HG02970 (cell line): ENCODE results near the gene MPI.
A peak's percentile ranks its signal among the peaks of the same experiment; 100 is the strongest.

Experiments used
- ATAC-seq: cut with Tn5 transposase; IDR thresholded peaks from one replicate; pipeline ENCODE4 v1.9.1; 2021; ENCODE audit warnings: mild to moderate bottlenecking, moderate library complexity, moderate number of reproducible peaks; ENCODE audit not compliant: unreplicated experiment, low FRiP score

MPI gene, protein sequence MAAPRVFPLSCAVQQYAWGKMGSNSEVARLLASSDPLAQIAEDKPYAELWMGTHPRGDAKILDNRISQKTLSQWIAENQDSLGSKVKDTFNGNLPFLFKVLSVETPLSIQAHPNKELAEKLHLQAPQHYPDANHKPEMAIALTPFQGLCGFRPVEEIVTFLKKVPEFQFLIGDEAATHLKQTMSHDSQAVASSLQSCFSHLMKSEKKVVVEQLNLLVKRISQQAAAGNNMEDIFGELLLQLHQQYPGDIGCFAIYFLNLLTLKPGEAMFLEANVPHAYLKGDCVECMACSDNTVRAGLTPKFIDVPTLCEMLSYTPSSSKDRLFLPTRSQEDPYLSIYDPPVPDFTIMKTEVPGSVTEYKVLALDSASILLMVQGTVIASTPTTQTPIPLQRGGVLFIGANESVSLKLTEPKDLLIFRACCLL

DNA sequence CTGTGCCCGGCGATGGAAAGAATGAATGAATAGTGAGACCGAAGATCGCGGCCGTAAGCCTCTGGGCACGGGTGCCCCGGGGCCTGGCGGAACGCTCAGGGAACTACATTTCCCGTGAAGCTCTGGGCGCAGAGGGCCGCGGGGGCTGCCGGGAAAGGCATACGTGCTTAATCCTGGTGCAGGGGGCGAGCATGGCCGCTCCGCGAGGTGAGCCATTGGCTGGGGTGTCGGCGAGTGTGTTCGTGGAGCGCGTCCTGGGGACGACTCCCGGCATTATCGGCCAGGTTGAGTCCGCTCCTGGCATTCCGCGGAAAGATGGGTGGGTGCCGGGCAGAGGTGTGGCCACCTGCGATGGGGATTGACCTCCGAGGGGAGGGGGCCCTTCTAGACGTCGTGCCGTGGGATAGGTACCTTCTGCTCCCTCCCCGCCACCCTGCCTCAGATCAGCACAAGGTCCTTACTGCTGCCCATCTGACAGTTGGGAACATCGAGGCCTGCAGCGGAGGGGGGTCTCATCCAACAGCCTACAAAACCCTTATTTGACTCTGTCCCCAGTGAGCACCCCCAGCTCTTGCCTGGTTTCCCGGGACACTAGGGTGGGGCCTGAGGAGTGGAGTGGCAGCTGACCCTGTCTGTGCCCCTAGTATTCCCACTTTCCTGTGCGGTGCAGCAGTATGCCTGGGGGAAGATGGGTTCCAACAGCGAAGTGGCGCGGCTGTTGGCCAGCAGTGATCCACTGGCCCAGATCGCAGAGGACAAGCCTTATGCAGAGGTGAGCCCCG is at the start of gene MPI:
Gene MPI, plus strand, starts transcription at position 160 of the 782 bp plus-strand sequence. Its CDS starts 32 bp downstream, at position 192.
- ATAC-seq: peak; percentile 87

- no peak for ATAC-seq
Measured at GRCh38 chr15:74840851-74841775, 48.7 kb upstream of the MPI start.

- no peak for ATAC-seq
Measured at GRCh38 chr15:74841891-74842373, 47.9 kb upstream of the MPI start.

GRCh38 chr15:74842581-74843444 is 47.0 kb upstream of the MPI start, which contains the start of gene ULK3:
Gene ULK3, minus strand, starts transcription at chr15:74843156. Its CDS starts 51 bp downstream, at chr15:74843105.
- peak; percentile 86 for ATAC-seq

GRCh38 chr15:74843445-74843828 is 46.4 kb upstream of the MPI start:
- no peak for ATAC-seq

DNA sequence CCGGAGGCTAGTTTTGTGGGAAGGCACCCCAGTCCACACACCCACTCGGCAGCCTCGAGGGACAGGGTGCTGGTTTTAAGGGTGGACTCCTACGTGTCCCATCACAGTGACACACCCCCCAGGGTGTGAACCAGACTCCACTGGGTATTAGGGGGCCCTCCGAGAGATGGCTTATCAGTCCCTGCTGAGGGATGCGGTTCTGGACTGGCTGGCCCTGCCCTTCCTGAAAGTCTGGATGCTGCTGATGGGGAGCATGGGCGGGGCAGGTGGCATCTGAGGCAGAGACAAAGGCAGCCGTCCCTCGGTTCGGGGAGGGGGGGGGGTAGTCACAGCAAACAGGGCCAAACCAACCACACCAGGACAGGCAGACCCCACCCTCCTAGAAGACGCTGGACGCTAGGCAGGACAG is 45.9 kb upstream of the MPI start:
- ATAC-seq: no peak

DNA sequence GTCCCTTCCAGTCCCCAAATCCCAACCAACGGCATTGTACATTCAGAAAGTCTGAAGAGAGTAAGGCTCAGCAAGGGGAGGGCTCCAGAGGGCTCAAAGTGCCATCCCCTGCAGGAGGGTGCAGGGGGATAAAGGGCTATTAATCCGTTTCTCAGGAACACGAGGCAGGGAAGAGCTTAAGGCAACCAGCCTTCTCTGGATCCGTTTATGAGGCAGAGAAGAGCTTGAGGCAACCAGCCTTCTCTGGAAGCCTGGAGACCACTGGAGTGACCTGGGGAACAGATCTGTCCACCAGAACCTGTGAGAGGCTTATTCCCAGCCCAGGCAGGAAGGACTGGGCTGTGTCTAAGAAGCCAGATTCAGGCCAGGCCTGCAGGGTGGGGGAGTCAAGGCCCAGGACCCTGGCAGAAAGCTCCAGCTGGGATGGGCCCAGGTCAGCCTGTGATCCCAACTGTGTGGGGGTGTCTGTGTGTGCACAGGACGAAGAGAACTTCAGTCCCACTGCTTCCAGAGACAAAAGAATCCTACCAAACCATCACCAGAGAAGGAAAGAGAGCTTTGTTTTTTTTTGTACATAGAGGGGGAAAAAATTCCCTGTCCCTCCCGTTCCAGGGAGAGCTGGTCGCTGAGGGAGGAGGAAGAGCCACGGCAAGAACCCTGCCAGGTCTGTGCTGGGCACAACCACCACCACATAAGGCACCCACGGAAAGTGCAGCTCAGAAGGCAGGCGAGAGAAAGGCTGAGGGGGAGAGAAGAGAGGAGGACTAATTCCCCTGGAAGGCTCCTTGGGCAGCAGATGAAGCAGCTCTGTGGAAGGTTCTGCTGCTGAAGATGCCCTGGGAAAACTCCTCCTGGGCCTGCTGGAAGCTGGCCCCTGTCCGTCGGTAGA is 45.3 kb upstream of the MPI start:
- no peak for ATAC-seq

GRCh38 chr15:74845208-74845568 is 44.7 kb upstream of the MPI start:
- no peak for ATAC-seq

DNA sequence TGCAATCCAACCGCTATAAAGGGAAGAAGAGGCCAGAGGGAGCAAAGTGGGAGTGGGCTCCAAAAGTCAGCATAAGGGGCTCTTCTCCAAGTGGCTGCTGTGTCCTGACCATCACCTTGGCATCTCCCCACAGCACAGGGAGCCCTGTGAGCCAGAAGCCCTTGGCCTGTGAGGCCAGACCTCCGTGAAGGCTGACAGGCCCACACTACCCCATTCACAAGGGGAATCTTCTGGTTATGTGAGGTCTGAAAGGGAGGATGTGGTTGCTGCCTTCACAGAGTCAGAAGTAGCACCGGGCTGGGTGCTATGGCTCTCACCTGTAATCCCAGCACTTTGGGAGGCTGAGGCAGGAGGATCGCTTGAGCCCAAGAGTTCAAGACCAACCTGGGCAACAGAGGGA is 44.3 kb upstream of the MPI start:
- ATAC-seq: no peak

- no peak for ATAC-seq
Measured at GRCh38 chr15:74847432-74847831, 42.4 kb upstream of the MPI start.

DNA sequence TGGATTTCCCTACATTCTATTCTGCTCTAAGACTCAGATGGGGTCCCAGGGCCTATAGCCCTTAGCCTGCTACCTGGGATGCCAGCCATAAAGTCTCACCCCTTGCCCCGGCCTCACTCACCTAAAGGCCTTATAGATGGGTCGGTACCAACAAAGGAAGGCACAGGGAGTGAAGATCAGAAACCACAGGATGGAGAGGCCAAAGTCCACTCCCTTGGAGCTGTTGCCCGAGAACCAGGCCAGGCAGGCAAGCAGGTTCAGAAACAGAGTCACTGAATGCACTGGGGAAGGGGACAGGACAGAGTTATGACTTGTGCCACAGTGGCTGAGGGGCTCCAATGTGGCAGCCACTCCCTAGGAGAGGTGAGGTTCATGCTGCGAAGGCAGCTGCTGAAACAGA is 39.4 kb upstream of the MPI start:
- no peak for ATAC-seq

DNA sequence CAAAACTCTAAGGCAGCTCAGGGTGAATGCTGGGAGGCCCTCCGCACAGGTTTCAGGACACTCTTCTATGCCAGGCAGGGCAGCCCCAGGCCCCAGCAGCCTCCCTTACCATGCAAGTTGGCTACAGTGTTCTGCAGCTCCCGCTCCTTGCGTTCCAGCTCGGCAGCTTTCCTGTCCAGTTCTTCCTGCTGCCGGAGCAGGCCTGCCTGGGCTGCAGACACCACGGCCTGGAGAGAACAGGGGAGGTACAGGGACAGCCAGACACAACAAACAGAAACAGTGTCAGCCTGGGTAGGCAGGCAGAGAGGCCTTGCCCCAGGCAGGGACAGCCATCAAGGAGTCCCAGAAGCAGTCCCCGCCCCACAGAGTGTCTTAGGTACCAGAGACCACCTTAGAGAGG is 37.9 kb upstream of the MPI start:
- no peak for ATAC-seq

GRCh38 chr15:74854453-74855022 is 35.3 kb upstream of the MPI start:
- no peak for ATAC-seq

GRCh38 chr15:74855857-74856256 is 34.0 kb upstream of the MPI start:
- ATAC-seq: no peak

DNA sequence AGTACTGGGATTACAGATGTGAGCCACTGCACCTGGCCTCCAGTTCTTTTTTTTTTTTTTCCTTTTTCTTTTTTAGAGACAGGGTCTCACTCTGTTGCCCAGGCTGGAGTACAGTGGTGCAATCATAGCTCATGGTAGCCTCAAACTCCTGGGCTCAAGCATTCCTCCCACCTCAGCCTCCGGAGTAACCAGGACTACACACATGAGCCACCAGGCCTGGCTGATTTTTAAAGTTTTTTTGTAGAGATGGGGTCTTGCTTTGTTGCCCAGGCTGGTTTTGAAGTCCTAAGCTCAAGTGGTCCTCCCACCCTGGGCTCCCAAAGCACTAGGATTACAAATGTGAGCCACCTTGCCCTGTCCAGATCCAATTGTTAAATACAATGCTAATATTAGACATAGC is 33.3 kb upstream of the MPI start:
- no peak for ATAC-seq

- ATAC-seq: peak; percentile 68
Measured at GRCh38 chr15:74857082-74857655, 32.7 kb upstream of the MPI start.

DNA sequence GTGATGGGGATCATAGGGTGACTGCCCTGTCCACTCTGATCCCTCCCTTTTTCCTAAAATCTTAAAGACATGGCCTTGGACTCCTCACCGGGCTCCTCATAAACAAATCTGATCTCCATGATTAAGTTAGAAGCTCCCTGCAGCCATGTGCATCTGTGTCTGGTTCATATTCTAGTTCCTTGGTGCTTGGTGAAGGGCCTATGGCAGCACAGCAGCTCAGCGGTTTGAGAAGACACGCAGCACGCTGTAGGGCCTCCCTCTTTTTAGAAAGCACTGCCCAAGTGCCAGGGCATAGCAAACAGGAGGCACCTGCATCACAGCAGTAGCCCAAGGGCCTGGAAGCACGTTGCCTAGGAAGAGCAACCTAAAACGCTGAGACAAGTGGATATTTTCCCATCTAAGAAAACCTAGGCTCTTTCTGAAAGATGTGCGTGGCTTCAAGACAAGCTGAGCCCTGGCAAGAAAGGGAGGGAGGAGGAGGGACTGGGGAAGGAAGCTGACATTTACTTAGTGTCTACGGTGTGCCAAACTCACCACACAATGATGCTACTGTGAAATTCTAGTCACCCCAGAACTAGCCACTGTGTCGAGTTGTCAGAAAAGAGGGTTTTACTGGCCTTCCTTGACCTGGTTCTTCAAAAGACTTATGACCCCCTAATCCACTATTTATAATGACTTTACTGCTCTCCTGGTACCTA is 32.0 kb upstream of the MPI start:
- peak; percentile 23 for ATAC-seq
